Panc1 (cell line): ENCODE results near the gene CPLX1. TPM values are rescaled to one million over a fixed set of nuclear protein-coding genes. Genes with fewer than 3 reads are reported as not detected.

Experiments
- ATAC-seq: fragments of 200-7000 bp; cut with Tn5 transposase; 2 replicates; pipeline ENCODE4 v1.9.1; 2020; ENCODE audit warnings: mild to moderate bottlenecking, moderate library complexity
- BruUV-seq: library from RNA; stranded (reverse); fragments of 400-500 nt; replicated peaks from 2 replicates; lab custom pipeline; 2021; lab: Mats Ljungman, UMichigan
- CTCF ChIA-PET: fragments of 300-600 bp; sonication (Branson Sonifier 250); formaldehyde crosslinking; loops from one replicate; lab custom pipeline; 2022; ENCODE audit warnings: antibody characterized with exemption; lab: Charles Lee
- POLR2A ChIA-PET: fragments of 300-600 bp; sonication (Branson Sonifier 250); formaldehyde crosslinking; loops from one replicate; lab custom pipeline; 2022; ENCODE audit warnings: antibody characterized with exemption; lab: Charles Lee
- DNase-seq: peaks from one replicate; pipeline ENCODE4 v3.0.0-alpha.2; 2010; ENCODE audit warnings: low read depth, low spot score
- H3K27ac ChIP-seq: 2 replicates; pipeline ENCODE4 v1.5.1; 2011; ENCODE audit warnings: mild to moderate bottlenecking, low read length, inconsistent platforms
- H3K27me3 ChIP-seq: fragments of 200-500 bp; sonication (Bioruptor generic); 2 replicates; pipeline ENCODE4 v1.6.0; 2014; ENCODE audit warnings: low read length, inconsistent platforms; ENCODE audit not compliant: control insufficient read depth, insufficient read depth
- H3K36me3 ChIP-seq: fragments of 200-500 bp; sonication (Bioruptor generic); 2 replicates; pipeline ENCODE4 v1.5.1; 2014; ENCODE audit warnings: inconsistent platforms, mild to moderate bottlenecking, low read length, moderate library complexity; ENCODE audit not compliant: control insufficient read depth, insufficient read depth
- H3K4me1 ChIP-seq: 2 replicates; pipeline ENCODE4 v1.5.1; 2011; ENCODE audit warnings: inconsistent platforms, mild to moderate bottlenecking, low read length, moderate library complexity; ENCODE audit not compliant: control insufficient read depth, insufficient read depth
- H3K4me3 ChIP-seq, 2 experiments: 2 replicates each; pipeline ENCODE4 v1.5.1; 2011 to 2012; ENCODE audit warnings: low read depth in 2 of 2, low read length in 2 of 2, mild to moderate bottlenecking in 2 of 2, inconsistent platforms in 1 of 2, moderate library complexity in 1 of 2
- H3K9me3 ChIP-seq: fragments of 200-500 bp; sonication (Bioruptor generic); 2 replicates; pipeline ENCODE4 v1.5.1; 2014; ENCODE audit warnings: low read depth, mild to moderate bottlenecking, inconsistent platforms, low read length, moderate library complexity; ENCODE audit not compliant: control insufficient read depth, insufficient read depth
- CTCF ChIP-seq: fragments of 450-650 bp; IDR thresholded peaks from 2 replicates; pipeline ENCODE4 v1.5.1; 2017; ENCODE audit warnings: mild to moderate bottlenecking
- POLR2AphosphoS5 ChIP-seq: IDR thresholded peaks from 2 replicates; pipeline ENCODE4 v1.6.1; 2012; ENCODE audit warnings: mild to moderate bottlenecking, low read depth, low read length, moderate library complexity
- REST ChIP-seq, 2 experiments: IDR thresholded peaks; 2 replicates each; pipeline ENCODE4 v1.6.1; 2011 to 2012; ENCODE audit warnings: low read depth in 2 of 2, control low read depth in 1 of 2, low read length in 1 of 2, mild to moderate bottlenecking in 1 of 2, moderate library complexity in 1 of 2; ENCODE audit not compliant: insufficient read depth in 1 of 2
- SIN3A ChIP-seq: IDR thresholded peaks from 2 replicates; pipeline ENCODE4 v1.6.1; 2012; ENCODE audit warnings: low read depth, mild to moderate bottlenecking, low read length, moderate library complexity, borderline replicate concordance; ENCODE audit not compliant: insufficient read depth
- TCF7L2 ChIP-seq: IDR thresholded peaks from 2 replicates; pipeline ENCODE4 v1.6.1; 2011; ENCODE audit warnings: mild to moderate bottlenecking, low read depth, low read length, inconsistent platforms
- in situ Hi-C: cut with HindIII; loops from 2 replicates; pipeline ENCODE4 v1.10.0; 2016; ENCODE audit warnings: low sequenced_read_pairs, low pct_unique_long_range_greater_than_20kb
- intact Hi-C: fragments of 100-400 bp; cut with micrococcal nuclease; formaldehyde crosslinking; loops from one replicate; pipeline ENCODE4 v1.10.0; 2022; ENCODE audit not compliant: unreplicated experiment
- total RNA-seq: library from RNA; stranded (reverse); gene quantifications from one replicate; pipeline ENCODE4 v1.2.1, GENCODE V29; 2021; ENCODE audit not compliant: unreplicated experiment

Gene CPLX1
- total RNA-seq, 1 experiment from 2014 or later: 6.7 TPM

GRCh38 chr4:821631-822030 lies 4.3 kb downstream of the CPLX1 start:
- Histone ChIP-seq H3K4me1 (no peaks in the 10 kb centered on the region), H3K27me3 (no peaks in the 10 kb centered on the region), H3K27ac (no peak overlapping the region), H3K36me3 (no peaks in the 10 kb centered on the region), H3K4me3 (no peak overlapping the region), H3K9me3 (no peaks in the 10 kb centered on the region)
- ChIA-PET CTCF (no interaction called here), POLR2A (no interaction called here)
- intact Hi-C loops (no loop called here), in situ Hi-C loops (no loop called here)
- DNase-seq: no peak
- no TSS peak for BruUV-seq
- ATAC-seq: no peak
- no peak for TF ChIP-seq CTCF
- no peak for TF ChIP-seq TCF7L2
- TF ChIP-seq REST (IDR thresholded peaks at IDR 0.05; ENCODE audit: insufficient read depth in 1 of 2, low read depth in 2 of 2, low read length in 1 of 2): no peak
- no peak for TF ChIP-seq SIN3A
- no peak for TF ChIP-seq POLR2AphosphoS5

- no peak for ATAC-seq
- Histone ChIP-seq H3K9me3 (no peaks in the 10 kb centered on the region), H3K27me3 (no peaks in the 10 kb centered on the region), H3K4me3 (no peak overlapping the region), H3K4me1 (no peaks in the 10 kb centered on the region), H3K36me3 (no peaks in the 10 kb centered on the region), H3K27ac (no peak overlapping the region)
- BruUV-seq: no TSS peak
- in situ Hi-C loops (no loop called here), intact Hi-C loops (no loop called here)
- DNase-seq: no peak
- ChIA-PET CTCF (no interaction called here), POLR2A (no interaction called here)
- TF ChIP-seq TCF7L2 (no peak), SIN3A (no peak), POLR2AphosphoS5 (no peak), CTCF (no peak), REST (IDR thresholded peaks at IDR 0.05; ENCODE audit: insufficient read depth in 1 of 2, low read depth in 2 of 2, low read length in 1 of 2) (no peak)
Observed at GRCh38 chr4:821181-821591, 4.7 kb downstream of the CPLX1 start.
